ENCODE data around the gene TSHR.
"Not testable (repeated sequence)": the region's sequence is repeated elsewhere in the genome, so short reads cannot be mapped to it uniquely, and the experiment has no call there.

Gene TSHR

GRCh38 chr14:80955416-80955941 lies at the start of gene TSHR:
Gene TSHR, plus strand, starts transcription at chr14:80955621. Its CDS starts 60 bp downstream, at chr14:80955681.
- peak; percentile 66 for DNase-seq

DNA sequence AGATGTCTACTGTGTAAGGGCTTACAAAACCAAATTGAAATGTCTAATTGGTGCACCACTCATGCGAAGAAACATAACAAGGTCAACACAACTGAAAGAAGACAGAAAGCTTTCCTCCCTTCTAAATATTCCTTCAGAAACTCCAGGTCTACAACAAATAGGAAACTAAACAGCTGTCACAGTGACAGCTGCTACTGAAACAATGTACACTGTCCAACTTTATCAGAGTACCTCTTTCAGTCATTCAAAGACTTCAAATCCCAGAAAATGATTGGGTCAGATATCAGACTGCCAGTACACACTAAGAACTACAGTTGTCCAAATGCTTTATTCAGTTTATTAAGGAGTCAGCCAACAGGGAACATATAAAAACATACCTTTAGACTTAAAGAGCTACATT lies 49.1 kb upstream of the TSHR start:
- no peak for DNase-seq

- no peak for DNase-seq
Observed at GRCh38 chr14:80906946-80907345, 48.5 kb upstream of the TSHR start.

- not testable (repeated sequence) for DNase-seq
Observed at GRCh38 chr14:80912013-80912412, 43.4 kb upstream of the TSHR start.

GRCh38 chr14:80919622-80920021 lies 35.8 kb upstream of the TSHR start:
- DNase-seq = no peak

DNA sequence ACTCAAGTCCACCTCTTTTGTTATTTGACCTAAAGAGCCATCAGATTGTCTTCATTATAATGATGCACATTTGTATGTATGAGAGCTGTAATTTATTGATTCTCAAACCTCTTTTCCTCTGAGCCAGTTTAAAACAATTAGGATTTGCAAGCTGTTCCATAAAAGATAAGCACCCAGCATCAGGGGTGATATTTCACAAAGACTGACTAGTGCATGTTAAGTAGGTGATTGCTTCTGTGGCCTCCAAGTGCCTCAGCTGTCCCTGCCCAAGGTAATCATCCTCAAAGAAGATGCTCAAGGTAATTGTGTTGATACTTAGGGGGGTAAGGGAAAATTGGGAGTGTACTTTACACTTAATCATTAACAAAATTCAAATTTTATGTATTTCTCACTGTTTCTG lies 32.1 kb upstream of the TSHR start:
- DNase-seq = no peak

DNA sequence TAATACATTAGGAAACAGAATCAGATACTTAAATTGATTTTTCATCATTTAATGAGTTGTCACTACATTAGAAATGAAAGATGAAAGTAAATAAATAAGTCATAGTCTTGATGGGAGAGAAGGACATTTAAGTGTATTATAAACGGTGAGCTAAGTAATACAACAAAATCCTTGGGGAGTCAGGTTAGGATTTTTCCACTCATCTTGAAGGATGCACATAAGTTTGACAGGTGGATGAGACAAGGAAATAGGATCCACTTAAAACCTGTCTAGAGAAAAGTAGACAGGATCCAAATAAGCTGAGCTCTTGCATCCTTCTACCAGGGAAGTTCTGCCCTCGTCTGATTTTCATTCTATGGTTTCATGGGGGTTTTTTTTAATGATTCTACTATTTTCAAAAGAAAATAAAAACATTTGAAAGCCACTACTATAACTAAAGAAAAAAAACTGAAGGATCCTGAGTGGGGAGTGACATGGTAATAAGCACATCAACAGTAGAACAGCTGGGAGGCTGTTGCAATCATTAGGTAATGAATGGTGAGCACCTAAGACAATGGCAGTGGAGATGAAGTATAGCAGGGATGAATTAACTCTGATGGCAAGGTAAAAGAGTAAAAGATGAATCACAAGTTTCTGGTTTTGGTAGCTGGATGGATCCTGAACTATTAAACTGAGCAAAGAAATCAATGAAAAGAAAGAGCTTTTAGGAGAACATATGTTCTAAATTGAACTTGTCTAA lies 30.9 kb upstream of the TSHR start:
- DNase-seq = no peak

- no peak for DNase-seq
Observed at GRCh38 chr14:80926397-80927082, 28.9 kb upstream of the TSHR start.

DNA sequence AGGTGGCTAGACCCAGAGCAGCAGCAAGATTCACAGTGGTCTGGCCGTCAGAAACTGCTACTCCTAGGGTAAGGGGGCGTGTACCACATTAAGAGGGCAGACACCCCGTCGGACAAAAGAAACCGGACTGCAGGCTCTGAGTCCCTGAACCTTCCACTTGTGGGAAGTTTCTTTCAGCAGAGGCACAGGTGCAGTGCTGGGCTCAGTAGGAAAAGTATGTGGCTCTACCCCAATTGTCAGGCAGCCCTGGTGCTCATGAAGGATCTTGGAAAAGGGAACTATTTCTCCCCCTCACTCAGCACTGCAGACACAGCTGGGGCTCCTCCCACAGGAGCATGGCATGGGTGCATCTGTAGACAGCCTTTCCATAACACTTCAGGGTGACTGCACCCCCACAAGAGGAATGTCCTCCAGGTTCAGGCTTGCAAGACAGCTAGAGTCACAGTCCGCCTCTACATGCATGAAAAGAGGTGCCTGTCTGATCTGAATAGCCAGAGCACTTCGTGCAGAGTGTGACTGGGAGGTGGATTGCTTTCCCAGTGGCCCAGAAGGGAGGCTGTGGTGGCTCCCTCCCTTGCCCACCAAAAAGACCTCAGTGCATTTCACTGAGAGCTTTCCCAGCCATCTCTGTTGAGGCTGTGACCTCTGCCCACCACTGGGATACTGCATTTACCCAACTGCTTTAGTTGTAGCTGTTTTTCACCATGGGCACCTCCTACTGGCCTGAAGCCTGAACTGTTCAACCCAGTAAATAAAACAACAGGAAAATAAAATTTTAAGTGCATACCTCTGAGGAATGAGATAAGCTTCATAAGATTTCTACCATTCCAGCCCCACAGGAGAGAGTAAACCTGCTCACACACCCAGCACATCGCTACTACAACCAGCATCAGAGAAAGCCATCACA lies 28.1 kb upstream of the TSHR start:
- no peak for DNase-seq

DNA sequence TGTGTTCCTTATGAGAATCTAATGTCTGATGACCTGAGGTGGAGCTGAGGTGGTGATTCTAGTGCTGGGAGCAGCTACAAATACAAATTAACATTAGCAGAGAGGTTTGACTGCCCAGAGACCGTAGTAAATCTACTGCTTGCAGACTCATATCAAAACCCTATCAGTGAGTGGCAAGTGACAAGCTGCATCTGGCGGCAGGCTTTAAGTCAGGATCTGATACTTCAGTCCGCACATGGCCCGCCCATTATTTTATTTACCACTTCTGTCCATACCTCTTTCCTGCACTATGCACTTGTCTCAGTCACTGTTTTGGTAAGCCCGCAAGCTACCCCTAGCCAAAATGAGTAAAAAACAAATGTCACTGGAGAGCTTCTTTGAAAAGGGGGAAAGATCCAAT lies 25.3 kb upstream of the TSHR start:
- DNase-seq = no peak

DNA sequence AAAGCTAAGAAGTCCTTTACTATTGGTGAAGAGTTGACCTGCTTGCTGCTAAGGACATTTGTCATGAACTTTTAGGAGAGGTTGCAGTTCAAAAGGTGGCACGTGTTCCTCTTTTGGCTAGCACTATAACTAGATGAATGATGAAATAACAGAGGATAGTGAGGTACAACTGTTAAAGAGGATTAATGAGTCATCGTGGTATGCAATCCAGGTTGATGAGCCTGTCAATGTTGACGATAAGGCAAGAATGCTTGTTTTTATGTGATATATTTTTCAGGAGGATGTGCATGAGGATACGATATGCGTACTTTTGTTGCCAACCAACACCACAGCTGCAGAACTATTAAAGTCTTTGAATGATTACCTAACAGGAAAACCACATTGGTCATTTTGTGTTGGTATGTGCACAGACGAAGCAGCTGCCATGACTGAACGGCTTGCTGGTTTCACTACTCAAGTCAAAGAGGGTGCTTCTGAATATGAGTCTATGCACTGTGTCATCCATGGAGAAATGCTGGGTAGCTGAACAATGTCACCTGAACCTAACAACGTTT lies 24.5 kb upstream of the TSHR start:
- DNase-seq = no peak

DNA sequence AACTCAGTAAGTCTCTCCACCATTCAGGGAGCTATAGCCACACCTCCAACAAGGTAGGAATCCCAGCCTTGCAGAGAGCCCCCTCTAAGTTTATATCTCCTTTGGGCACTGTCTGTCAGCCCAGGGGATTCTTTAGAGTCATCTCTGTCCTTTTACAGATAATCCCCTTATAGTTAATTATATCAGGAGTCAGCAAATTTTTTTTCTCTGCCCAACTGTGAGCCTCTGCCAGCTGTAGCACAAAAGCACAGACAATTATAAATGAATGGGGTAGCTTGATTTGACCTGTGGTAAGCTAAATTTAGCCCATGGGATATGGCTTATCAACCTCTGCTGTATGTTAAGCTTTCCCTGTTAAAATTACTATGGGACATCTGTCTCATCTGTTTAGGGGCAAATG lies 22.1 kb upstream of the TSHR start:
- no peak for DNase-seq

- no peak for DNase-seq
Observed at GRCh38 chr14:80933686-80934085, 21.7 kb upstream of the TSHR start.

- no peak for DNase-seq
Observed at GRCh38 chr14:80940146-80940545, 15.3 kb upstream of the TSHR start.

- DNase-seq = peak; percentile 100
Observed at GRCh38 chr14:80941241-80942185, 13.9 kb upstream of the TSHR start, which contains the start of gene CEP128. Gene CEP128, minus strand, starts transcription at chr14:80941738.

GRCh38 chr14:80942191-80942600 lies 13.2 kb upstream of the TSHR start:
- peak; percentile 62 for DNase-seq

DNA sequence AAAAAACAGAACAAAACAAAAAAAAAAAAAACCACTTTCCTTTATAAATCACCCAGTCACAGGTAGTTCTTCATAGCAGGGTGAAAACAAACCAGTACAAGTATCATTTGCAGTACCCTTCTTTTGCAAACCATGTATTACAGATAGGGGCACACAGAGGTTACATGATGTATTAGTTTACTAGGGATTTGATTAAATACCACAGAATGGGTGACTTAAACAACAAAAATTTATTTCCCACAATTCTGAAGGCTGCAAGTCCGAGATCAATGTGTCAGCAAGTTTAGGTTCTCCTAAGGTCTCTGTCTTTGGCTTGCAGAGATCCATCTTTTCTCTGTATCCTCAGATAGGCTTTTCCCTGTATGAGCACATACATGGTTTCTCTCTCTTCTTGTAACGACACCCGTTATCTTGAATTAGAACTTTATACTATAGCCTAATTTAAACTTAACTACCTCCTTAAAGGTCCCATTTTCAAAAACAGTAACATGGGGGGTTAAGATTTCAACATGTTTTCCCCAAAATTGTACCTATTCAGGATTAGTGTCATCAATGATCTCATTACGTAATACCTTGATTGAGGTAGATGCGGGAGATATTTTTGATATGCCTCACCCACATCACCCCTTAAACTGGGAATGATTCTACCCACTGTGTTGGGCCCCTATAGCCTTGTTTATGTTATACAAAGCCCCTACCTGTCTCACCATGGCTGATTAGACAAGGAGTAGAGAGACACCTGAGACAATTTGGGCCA lies 10.4 kb upstream of the TSHR start:
- no peak for DNase-seq

DNA sequence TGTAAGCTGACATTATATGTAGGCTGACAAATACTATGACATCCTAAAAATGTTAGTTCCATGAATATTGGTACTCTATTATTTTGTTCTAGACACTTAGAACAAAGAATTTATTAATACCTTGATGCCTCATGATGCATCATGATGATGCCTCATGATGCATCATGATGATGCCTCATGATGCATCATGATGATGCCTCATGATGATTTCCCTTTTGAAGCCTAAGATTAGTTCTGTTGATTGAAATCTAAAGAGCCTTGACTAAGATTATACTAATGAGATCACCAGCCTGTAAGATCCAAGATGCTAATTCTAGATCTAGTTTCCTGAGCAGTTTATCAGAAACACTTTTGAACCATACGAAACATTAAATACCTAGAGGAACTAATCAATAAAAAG lies 9.2 kb upstream of the TSHR start:
- DNase-seq = no peak

- no peak for DNase-seq
Observed at GRCh38 chr14:80946797-80947196, 8.6 kb upstream of the TSHR start.

DNA sequence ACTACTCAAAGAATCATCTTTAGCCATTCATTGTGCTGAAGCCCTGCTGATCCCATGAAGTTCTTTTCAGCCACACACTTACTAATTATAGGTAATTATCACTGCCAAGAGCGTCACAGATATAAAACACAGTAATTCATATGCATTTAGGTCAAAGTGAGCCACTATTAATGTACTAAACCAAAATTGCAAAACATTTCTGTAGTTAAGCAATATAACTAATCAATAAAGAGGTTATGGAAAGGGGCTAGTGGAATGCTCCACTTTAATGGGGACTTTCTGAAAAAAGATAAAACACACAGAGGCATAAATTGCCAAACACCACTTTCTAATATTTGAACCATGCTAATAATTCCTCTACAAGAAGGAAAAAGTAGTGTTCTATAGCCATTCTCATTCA lies 7.1 kb upstream of the TSHR start:
- no peak for DNase-seq

GRCh38 chr14:80951491-80951890 lies 3.9 kb upstream of the TSHR start:
- DNase-seq = no peak

Measured in NCI-H1694 treated with DMSO at 0.1 percent for 48 hours (cell line).